ENCODE measurements around the gene LRRC49.

The LRRC49 gene

DNA sequence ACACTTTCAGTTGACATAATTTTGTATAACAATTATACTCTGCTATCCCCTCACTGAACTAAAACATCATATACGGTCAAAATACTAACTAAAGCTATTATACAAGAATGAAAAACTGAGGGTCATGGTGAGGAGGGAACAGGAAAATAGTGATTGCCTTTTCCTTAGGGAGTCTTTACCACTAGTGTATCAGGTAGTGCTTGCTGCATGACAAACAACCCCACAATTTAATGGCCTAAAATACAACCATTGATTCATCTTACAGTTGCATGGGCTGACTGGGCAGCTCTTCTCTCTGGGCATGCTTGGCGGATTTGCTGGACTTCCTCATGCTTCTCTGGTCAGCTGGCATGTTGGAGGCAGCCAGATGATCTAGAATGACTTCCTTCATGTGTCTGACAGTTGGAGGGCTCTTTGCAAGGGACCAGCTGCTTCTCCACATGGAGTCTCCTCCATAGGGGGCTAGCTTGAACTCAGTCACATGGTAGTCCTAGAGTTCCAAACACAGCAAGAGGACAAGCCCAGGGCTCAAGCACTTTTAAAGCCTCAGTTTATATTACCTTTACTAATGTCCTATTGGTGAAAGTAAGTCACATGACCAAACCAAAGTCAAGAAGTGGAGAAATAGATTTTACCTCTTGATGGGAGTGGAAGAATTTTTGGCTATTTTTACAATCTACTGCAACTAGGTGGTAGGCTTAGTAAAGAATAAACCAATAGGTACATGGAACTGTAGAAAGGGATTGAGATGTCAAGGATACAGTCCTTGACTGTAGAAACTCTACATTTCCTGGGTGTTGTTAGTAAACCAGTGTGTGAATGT lies 19.2 kb upstream of the LRRC49 start:
- no peak for DNase-seq (ENCODE audit: low read depth)
- TF ChIP-seq, protein P1, sequence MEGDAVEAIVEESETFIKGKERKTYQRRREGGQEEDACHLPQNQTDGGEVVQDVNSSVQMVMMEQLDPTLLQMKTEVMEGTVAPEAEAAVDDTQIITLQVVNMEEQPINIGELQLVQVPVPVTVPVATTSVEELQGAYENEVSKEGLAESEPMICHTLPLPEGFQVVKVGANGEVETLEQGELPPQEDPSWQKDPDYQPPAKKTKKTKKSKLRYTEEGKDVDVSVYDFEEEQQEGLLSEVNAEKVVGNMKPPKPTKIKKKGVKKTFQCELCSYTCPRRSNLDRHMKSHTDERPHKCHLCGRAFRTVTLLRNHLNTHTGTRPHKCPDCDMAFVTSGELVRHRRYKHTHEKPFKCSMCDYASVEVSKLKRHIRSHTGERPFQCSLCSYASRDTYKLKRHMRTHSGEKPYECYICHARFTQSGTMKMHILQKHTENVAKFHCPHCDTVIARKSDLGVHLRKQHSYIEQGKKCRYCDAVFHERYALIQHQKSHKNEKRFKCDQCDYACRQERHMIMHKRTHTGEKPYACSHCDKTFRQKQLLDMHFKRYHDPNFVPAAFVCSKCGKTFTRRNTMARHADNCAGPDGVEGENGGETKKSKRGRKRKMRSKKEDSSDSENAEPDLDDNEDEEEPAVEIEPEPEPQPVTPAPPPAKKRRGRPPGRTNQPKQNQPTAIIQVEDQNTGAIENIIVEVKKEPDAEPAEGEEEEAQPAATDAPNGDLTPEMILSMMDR (conservative IDR thresholded peaks at IDR 0.05; ENCODE audit: low read length), result no peak
- no peak overlapping the region for H3K4me3 ChIP-seq (ENCODE audit: low read length)

DNA sequence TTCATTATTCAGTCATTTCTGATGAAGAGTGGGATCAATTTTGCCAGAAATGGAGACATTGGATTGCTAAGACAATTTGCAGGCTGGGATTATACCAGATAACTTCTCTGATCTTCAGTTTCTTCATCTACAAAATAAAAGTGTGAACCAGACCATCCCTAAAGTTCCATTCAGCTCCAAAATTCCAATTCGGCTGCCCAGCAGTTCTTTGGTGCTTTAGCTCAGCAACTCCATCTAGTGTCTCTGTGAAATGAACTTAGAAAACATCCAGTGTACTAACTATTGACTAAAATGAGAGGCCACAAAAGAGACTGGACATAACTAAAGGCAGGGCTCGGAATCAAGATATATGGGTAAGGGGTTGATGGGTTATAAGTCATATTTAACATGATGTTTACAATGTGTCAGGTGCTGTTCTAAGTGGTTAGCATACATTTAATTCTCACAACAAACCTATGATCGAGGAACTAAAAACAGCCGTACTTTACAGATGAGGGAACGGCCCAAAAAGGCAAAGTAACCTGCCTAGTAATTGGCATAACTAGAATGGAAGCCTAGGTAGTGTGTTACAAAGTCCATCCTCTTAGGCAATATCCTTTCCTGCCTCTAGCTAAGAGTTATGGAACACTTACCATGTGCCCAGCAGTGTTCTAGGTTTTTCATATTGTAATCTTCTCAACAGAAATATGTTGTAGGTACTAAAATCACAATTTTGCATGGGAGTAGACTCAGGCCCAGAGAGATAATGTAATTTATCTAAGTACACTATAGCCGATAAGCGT lies 17.4 kb upstream of the LRRC49 start:
- DNase-seq (ENCODE audit: low read depth), result peak; percentile 52
- H3K4me3 ChIP-seq (ENCODE audit: low read length), result no peak overlapping the region
- TF ChIP-seq, protein P1 (conservative IDR thresholded peaks at IDR 0.05; ENCODE audit: low read length), result peak; percentile 80

DNA sequence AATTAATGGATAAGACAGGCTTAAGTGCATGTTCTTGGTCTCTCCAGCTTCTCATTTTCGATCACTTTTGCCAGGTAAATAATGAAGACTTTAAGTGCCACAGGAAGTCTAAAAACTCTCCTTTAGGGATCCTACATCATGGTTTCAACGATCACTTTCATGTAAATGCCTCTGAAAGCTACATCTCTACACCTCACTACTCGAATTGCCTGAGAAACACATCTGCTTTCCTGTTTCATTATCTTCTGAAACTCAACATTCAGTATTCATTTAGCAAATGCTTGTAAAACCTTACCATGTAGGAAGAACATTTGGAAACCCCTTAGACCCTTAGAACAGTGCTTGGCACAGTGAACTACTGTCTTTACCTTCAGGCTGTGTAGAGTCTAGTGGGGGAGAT lies 16.6 kb upstream of the LRRC49 start:
- no peak overlapping the region for H3K4me3 ChIP-seq (ENCODE audit: low read length)
- no peak for DNase-seq (ENCODE audit: low read depth)
- TF ChIP-seq, protein P1 (conservative IDR thresholded peaks at IDR 0.05; ENCODE audit: low read length), result no peak

DNA sequence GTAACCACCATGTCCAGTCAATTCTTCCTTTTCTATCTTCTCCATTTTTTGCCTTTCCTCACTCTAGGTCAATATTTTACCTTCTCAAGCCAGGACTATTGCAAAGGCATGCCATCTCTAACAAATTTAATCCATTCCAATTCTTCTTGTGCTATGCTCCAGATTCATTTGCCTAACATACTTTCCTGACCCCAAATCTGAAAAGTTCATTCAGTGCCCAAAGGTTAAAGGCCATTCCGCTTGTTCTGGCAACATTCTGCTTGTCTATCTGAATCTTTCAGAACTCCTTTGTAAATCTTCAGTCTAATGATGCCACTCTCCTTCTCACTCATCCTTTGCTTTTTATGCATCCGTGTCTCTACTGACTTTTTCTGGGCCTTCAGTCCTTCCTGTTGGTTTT lies 15.9 kb upstream of the LRRC49 start:
- TF ChIP-seq, protein P1 (conservative IDR thresholded peaks at IDR 0.05; ENCODE audit: low read length), result no peak
- DNase-seq (ENCODE audit: low read depth), result no peak
- no peak overlapping the region for H3K4me3 ChIP-seq (ENCODE audit: low read length)

DNA sequence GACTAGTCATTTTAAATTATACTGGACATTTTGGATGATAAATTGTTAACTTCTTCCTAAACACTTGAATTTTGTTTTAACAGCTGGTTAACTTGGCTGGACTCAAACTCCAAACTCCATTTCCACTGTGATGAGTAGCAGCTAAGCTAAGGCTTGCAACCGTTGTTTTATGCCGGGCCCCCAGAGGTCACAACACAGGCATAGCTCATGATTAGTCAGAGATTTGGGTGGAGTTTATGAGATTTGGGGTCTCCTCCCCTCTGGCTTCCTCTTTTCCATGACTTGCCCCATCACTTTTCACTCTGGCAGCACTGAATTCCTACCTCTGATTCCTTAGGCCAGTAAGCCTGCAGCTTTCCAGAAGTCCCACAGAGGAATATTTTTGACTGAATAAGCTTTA lies 13.2 kb upstream of the LRRC49 start:
- H3K4me3 ChIP-seq (ENCODE audit: low read length), result no peak overlapping the region
- TF ChIP-seq, protein P1 (conservative IDR thresholded peaks at IDR 0.05; ENCODE audit: low read length), result no peak
- DNase-seq (ENCODE audit: low read depth), result peak; percentile 47

DNA sequence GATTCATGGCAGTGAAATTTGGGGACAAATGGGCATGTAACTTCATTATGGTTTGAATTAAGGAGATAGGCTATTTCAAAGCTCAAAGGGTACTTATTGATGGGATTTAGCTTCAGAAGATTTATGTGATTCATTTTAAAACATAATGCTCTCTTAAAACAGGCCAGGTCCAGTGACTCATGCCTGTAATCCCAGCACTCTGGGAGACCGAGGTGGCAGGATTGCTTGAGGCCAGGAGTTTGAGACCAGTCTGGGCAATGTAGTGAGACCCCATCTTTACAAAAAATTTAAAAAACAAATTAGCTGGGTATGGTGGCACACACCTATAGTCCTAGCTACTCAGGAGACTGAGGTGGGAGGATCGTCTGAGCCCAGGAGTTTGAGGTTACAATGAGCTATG lies 11.8 kb upstream of the LRRC49 start:
- TF ChIP-seq, protein P1 (conservative IDR thresholded peaks at IDR 0.05; ENCODE audit: low read length), result no peak
- no peak overlapping the region for H3K4me3 ChIP-seq (ENCODE audit: low read length)

More for the DNA sequence above, 11.8 kb upstream of the LRRC49 start:
- DNase-seq (ENCODE audit: low read depth), result no peak

Data from AG10803 (cell line).